LNCAP (cell line): ENCODE results near the gene LGR5.

Experiments used
- TF ChIP-seq, protein P1 (sequence below): fragments of 450-650 bp; IDR thresholded peaks from 2 replicates; pipeline ENCODE4 v1.5.1; 2017; ENCODE audit warnings: mild to moderate bottlenecking

The LGR5 gene

DNA sequence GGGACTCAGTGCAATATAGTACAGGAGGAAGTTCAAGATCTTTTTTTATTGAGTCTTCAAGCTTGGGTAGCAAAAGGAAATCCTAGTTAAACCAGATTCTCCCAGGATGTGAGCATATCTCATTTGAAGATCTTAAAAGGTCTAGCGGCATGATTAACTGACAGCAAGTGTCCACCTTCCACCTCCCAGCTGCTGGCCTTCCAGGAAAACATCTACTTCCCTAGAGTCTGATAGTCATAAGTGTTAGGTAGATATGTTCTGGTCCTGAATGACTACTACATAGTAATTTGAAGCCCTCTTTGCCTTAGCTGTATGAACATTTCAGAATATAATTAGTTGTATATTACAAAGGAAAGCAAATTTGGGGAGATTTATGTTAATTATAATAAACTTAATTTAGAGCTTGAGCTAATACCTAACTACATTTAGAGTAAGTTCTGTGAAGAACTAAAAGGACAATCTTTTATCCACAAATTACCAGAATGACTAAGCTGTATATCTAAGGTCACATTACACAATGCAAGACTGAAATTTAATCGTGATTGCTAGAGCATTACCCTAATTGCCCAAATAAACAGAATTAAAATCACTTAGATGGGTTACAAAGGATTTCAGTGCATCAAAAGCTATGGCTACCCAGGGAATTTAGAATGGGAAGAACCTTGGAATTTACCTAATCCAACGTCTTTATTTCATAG is 9.9 kb downstream of the LGR5 start:
- TF ChIP-seq, protein P1, sequence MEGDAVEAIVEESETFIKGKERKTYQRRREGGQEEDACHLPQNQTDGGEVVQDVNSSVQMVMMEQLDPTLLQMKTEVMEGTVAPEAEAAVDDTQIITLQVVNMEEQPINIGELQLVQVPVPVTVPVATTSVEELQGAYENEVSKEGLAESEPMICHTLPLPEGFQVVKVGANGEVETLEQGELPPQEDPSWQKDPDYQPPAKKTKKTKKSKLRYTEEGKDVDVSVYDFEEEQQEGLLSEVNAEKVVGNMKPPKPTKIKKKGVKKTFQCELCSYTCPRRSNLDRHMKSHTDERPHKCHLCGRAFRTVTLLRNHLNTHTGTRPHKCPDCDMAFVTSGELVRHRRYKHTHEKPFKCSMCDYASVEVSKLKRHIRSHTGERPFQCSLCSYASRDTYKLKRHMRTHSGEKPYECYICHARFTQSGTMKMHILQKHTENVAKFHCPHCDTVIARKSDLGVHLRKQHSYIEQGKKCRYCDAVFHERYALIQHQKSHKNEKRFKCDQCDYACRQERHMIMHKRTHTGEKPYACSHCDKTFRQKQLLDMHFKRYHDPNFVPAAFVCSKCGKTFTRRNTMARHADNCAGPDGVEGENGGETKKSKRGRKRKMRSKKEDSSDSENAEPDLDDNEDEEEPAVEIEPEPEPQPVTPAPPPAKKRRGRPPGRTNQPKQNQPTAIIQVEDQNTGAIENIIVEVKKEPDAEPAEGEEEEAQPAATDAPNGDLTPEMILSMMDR, result no peak

DNA sequence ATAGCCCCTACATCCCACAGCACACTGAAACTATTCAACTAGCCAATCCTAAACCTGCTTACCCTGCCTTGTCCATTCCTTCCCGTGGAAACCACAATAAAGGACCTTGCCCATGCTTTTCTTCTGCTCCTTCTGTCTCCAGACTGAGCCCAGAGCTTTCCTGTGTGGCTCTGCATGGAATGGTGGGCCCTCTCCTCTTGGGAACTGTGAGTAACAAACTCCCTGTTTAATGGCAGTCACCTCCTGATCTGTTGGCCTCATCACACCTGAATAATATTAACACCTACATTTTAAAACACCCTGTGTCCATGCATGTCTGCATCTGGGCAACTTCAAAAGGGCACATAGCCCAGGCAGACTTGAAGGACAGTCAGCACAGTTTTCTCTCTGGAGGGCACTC is 12.4 kb downstream of the LGR5 start:
- TF ChIP-seq, protein P1, result no peak

DNA sequence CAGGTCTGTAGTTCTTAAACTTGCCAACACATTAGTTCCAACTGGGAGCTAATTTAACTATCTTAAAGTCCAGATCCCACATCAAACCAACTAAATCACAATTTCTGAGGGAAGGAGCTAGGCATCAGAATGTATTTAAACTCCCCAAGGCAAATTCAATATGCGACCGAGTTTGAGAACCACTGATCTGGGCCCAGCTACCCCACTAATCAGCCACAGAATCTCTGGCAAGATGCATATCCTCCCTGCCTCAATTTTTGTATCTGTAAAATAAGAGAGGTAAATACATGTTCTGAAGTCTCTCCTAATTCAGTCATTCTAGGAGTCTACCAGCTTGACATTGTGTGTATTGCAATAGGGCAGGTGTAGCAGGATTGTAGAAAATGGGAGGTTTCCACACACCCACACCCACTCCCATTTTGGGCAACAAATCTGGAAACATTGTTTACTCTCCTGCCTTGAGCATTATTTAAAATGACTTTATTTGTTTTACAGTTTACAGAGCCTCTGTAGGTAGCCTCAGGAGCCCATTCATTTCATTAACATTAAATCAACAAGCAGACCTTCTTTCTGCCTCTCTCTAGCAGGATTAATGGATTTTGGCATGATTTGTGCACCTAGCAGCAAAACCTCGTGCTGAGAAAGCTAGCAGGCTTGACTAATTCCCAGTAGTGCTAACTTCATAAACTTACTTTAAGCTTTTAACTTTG is 15.6 kb downstream of the LGR5 start:
- TF ChIP-seq, protein P1, result no peak

DNA sequence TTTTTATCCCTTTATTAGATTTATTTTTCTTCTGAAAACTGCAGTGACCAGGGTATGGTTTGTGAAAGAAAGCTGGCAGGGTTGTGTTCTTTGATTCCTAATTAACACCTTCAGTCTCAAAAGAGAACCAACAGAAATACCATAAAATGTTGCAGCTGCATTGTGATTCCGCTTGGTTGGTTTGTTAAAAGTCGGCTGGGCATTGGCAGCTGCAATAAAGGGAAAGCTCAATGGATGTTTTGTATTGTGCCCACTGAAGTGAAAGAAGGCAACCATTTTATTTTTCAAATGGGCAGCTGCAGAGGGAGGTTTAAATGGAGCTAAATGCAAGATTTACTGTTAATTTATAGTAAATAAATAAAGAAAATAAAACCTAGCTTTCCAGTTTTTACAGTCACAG is 16.7 kb downstream of the LGR5 start:
- TF ChIP-seq, protein P1, result no peak

DNA sequence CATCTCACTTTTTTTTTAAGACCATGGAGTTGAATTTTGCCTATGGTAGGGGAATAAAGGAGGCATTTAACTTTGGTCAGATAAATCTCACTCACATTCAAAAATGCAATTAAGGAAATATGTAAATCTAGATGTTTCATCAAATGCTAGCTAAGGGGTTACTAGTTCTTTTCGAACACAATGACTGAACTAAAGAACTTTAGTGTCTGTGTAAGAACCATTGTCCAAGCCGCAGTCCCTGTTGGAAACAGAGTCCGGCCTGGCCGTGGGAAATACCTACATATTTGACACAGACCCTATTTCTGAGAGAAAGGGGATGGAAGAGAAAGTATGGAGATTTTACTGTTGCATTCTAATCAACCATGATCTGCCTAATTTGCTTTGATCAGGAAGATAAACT is 17.4 kb downstream of the LGR5 start:
- TF ChIP-seq, protein P1, result no peak

DNA sequence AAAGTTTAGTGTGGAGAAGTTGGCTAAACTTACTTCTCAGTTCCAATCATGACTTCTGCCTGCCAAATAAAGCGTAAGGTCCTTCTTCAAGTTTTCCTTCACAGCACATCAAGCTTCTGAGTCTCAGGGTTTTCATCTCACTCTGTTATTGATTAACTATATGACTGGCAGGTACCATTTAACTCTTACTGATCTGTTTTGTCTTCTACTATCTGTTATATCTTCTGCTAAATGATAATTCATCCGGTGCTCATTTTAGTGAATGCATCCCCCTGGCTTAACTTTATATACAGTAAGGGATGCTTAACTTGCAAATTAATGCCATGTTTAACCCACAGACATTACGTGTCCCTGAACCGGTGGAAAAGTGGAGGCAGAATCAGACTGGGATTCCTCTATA is 20.7 kb downstream of the LGR5 start:
- TF ChIP-seq, protein P1, result no peak

DNA sequence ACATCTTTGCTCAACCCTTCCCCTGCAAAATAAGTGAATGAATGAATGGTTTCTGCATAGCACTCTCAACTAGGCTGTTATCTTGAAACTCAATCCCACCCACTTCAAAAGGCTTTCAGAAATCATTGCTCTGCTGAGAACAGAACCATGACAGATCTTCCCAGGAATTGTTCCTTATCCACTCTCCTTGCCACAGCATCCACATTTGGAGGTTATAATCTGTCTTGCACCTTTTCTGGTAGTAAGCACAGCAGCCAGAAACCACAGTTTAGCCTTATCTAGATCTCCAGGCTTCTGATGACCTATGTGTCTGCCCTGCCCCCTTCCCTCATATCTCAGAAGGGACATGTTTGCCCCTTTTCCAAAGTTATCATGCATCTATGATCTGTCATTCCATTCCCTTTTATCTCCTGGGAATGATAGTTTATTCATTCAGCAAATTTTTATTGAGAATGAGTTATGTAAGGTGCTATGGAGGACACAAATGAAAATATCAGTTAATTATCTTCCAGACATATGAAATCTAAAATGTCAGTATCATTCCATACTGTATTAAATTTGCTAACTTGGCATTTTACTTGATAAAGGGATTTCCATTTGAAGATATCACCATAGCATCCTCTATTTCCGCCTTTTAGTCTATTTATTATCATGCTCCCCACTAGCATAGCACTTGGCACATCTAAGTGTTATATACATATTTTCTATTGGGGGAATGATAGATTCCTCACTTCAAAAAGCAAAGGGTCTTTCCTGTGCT is 21.4 kb downstream of the LGR5 start:
- TF ChIP-seq, protein P1, result no peak
